Activated naive CD8-positive, alpha-beta T cell (primary cell): ENCODE results near the gene CCN5.
A peak's percentile ranks its signal among the peaks of the same experiment; 100 is the strongest.

Source experiments
- H3K27ac Mint-ChIP-seq: one replicate; pipeline ENCODE4 v1.8.0; 2021; ENCODE audit warnings: mixed read lengths
- H3K27me3 Mint-ChIP-seq: one replicate; pipeline ENCODE4 v1.8.0; 2021; ENCODE audit warnings: mixed read lengths
- H3K36me3 Mint-ChIP-seq: one replicate; pipeline ENCODE4 v1.8.0; 2021; ENCODE audit warnings: mixed read lengths
- H3K4me1 Mint-ChIP-seq: one replicate; pipeline ENCODE4 v1.8.0; 2021; ENCODE audit warnings: low read depth, mixed read lengths
- H3K4me3 Mint-ChIP-seq: one replicate; pipeline ENCODE4 v1.8.0; 2021; ENCODE audit warnings: mild to moderate bottlenecking, mixed read lengths
- H3K9me3 Mint-ChIP-seq: one replicate; pipeline ENCODE4 v1.8.0; 2021; ENCODE audit warnings: low read depth, mixed read lengths

CCN5 gene

DNA sequence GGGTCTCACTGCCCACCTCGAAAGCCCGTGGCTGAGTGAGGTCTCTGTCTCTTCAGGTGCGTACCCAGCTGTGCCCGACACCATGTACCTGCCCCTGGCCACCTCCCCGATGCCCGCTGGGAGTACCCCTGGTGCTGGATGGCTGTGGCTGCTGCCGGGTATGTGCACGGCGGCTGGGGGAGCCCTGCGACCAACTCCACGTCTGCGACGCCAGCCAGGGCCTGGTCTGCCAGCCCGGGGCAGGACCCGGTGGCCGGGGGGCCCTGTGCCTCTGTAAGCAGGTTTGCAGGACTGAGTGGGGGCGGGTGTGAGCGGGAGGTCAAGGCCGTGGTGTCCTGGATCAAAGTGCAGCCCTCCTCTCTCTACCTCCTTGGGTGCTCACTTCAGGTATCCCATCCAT, 4.7 kb downstream of the CCN5 start:
- H3K4me1 Mint-ChIP-seq, result no peaks in the 10 kb centered on the region
- H3K4me3 Mint-ChIP-seq, result no peak overlapping the region
- no peak overlapping the region for H3K27ac Mint-ChIP-seq
- no peaks in the 10 kb centered on the region for H3K9me3 Mint-ChIP-seq
- no peaks in the 10 kb centered on the region for H3K36me3 Mint-ChIP-seq
- H3K27me3 Mint-ChIP-seq, result no peaks in the 10 kb centered on the region

DNA sequence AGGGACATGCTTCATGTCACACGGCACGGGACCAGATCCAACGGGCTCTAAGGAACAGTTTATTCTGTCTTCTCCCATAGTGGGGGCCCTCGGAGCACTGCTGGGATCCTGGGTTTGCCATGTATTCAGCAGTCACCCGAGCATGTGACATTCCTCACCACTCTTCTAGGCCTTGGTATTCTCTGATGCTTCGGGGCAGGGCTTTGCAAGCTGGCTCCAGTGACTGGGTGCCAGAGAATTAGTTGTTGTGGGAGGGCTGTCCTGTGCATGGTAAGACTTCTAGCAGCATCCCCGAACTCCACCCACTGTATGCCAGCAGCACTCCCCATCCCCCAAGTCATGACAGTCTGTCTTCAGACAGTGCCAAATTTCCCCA, 5.4 kb downstream of the CCN5 start:
- H3K27me3 Mint-ChIP-seq, result no peaks in the 10 kb centered on the region
- no peaks in the 10 kb centered on the region for H3K4me1 Mint-ChIP-seq
- H3K36me3 Mint-ChIP-seq, result no peaks in the 10 kb centered on the region
- H3K4me3 Mint-ChIP-seq, result no peak overlapping the region
- no peaks in the 10 kb centered on the region for H3K9me3 Mint-ChIP-seq
- H3K27ac Mint-ChIP-seq, result no peak overlapping the region

DNA sequence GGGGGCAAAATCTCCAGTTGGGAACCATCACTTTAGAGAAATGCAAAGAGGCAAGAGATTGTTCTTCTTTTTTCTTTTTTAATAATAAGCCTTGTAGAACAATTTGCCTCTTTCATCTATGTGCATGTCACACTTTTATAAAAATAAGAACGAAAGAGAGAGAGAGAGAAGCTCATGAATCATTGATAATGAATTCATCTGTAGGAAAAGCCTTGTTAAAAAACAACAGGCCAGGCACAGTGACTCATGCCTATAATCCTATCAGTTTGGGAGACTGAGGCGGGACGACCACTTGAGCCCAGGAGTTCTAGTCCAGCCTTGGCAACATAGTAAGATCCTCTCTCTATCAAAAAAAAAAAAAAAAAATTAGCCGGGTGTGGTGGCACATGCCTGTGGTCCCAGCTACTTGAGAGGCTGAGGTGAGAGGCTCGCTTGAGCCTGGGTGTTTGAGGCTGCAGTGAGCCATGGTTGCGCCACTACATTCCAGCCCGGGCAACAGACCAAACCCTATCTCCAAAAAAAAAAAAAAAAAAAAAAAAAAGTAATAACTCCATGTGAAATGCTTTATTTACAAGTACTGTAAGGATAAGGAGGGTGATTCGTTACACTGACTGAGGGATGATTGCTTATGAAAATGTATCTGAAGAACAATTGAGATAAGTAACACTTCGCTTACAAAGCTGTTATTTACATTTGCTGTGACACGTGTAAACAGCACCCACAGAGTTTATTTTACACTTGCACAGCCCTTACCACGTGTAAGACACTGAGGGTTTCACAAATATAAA, 6.0 kb downstream of the CCN5 start:
- Mint-ChIP-seq H3K27me3 (no peaks in the 10 kb centered on the region), H3K36me3 (no peaks in the 10 kb centered on the region), H3K4me1 (no peaks in the 10 kb centered on the region), H3K27ac (no peak overlapping the region), H3K9me3 (no peaks in the 10 kb centered on the region), H3K4me3 (no peak overlapping the region)

DNA sequence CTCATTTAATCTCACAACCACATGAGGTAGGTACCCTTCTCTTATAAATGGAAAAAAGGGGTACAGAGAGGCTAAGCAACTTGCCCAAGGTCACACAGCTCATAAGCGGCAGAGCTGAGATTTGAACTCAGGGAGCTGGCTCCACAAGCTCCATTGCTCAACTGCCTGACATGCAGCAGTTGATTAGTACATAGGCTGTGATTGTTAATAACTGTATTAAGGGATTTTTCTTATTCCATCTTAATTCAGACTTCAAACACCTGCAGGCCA, 6.6 kb downstream of the CCN5 start:
- no peaks in the 10 kb centered on the region for H3K27me3 Mint-ChIP-seq
- H3K4me1 Mint-ChIP-seq, result no peaks in the 10 kb centered on the region
- no peak overlapping the region for H3K27ac Mint-ChIP-seq
- H3K9me3 Mint-ChIP-seq, result no peaks in the 10 kb centered on the region
- H3K36me3 Mint-ChIP-seq, result no peaks in the 10 kb centered on the region
- no peak overlapping the region for H3K4me3 Mint-ChIP-seq

DNA sequence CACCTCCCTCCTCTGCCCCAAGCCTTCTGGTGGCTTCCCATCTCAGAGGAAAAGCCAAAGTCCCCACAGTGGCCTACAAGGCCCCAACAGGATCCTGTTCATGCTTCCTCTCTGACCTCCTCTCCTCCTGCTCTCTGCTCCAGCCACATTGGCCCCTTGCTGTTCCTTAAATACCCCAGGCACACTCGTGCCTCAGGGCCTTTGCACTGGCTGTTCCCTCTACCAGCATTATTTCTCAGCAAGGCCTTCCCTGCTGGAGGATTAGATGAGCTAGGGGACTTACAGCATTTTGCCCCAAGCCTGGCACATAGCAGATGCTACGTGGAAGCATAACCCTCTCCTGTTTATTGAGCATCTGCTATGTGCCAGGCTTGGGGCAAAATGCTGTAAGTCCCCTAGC, 7.8 kb downstream of the CCN5 start:
- no peaks in the 10 kb centered on the region for H3K9me3 Mint-ChIP-seq
- no peaks in the 10 kb centered on the region for H3K4me1 Mint-ChIP-seq
- no peaks in the 10 kb centered on the region for H3K36me3 Mint-ChIP-seq
- peak overlapping the region; percentile 11 for H3K27ac Mint-ChIP-seq
- no peak overlapping the region for H3K4me3 Mint-ChIP-seq
- no peaks in the 10 kb centered on the region for H3K27me3 Mint-ChIP-seq

DNA sequence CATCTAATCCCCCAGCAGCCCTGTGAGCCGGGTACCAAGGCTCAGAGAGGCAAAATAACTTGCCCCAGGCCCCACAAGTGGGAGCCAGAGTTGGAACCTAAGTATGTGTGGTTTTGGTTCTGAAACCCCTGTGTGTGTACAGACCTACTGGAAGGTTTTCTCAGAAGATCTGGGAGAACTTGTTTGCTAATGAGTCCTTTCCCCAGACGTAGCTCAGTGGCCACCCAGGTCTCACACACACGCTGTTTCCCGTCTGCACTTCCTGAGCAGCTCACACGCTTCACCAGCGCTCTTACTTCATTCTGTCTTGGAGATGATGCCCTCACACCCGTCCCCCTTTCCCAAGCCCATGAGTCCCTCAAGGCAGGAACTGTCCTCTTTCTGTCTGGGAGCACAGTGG, 8.2 kb downstream of the CCN5 start:
- Mint-ChIP-seq H3K27ac (no peak overlapping the region), H3K27me3 (no peaks in the 10 kb centered on the region), H3K4me3 (no peak overlapping the region), H3K4me1 (no peaks in the 10 kb centered on the region), H3K9me3 (no peaks in the 10 kb centered on the region), H3K36me3 (no peaks in the 10 kb centered on the region)

DNA sequence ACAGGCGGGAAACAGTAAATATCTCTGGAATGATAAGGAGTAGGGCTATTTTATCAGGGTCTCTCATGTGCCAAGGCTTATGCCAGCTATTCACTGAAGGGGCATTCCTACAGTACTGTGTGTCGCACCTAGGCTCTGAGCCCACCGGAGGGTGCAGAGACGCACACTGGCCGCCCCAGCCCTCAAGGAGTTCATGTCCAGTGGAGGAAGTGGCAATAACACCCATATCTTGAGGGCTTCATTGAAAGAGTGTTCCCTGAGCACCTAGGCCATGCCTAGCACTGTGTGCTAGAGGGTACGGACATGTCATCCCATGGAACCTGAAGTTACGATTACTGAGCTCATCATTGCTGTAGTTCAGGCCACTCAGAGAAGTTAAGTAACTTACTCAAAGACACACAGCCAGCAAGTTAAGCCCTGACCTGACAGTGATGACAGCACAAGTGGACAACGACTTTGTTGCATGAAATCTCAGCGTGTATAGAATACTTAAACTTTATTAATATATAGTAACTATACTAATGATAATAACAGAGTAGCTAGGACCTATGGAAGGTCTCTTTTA, 8.7 kb downstream of the CCN5 start:
- H3K27me3 Mint-ChIP-seq, result no peaks in the 10 kb centered on the region
- H3K36me3 Mint-ChIP-seq, result no peaks in the 10 kb centered on the region
- no peak overlapping the region for H3K27ac Mint-ChIP-seq
- H3K9me3 Mint-ChIP-seq, result no peaks in the 10 kb centered on the region
- H3K4me1 Mint-ChIP-seq, result no peaks in the 10 kb centered on the region
- H3K4me3 Mint-ChIP-seq, result no peak overlapping the region

DNA sequence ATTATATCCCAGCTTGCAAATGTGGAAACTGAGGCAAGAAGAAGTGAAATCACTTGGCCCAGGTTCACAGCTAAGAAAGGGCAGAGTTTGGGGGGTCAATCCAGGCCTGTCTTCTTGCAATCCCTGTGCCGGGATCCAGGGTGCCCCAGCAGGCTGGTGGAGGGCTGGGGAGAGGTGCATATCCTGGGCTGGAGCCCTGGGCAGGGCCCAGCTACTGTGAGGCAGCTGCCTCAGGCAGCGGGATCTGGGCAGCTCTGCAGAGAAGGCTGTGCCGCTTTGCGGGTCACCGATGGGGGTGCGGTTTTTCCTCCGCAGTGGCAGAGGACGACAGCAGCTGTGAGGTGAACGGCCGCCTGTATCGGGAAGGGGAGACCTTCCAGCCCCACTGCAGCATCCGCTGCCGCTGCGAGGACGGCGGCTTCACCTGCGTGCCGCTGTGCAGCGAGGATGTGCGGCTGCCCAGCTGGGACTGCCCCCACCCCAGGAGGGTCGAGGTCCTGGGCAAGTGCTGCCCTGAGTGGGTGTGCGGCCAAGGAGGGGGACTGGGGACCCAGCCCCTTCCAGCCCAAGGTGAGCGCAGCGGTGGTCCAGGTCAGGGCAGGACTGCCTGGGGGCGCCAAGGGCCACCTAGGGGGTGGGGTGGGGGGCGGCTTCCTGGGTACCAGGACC, 9.4 kb downstream of the CCN5 start:
- Mint-ChIP-seq H3K27me3 (no peaks in the 10 kb centered on the region), H3K36me3 (no peaks in the 10 kb centered on the region), H3K9me3 (no peaks in the 10 kb centered on the region), H3K4me3 (no peak overlapping the region), H3K4me1 (no peaks in the 10 kb centered on the region), H3K27ac (no peak overlapping the region)

DNA sequence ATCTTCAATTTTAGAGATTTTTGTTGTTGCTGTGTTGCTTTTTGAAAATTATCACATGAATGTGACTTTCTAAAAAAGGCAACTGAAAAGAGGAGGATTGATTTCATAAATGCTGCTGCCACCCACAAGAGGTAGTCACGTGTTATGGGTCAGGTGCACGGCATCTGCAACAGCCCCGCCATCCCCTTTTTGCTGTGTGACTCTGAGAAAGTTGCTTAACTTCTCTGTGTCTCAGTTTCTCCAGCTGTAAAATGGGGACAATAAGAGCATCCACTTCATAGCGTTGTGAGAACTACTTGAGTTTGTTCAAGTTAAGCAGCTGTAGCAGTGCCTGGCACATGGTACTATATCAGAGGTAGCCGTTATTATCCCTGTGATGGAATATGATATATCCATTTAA, 10.7 kb downstream of the CCN5 start:
- no peaks in the 10 kb centered on the region for H3K9me3 Mint-ChIP-seq
- no peaks in the 10 kb centered on the region for H3K27me3 Mint-ChIP-seq
- H3K27ac Mint-ChIP-seq, result no peak overlapping the region
- H3K4me3 Mint-ChIP-seq, result no peak overlapping the region
- H3K4me1 Mint-ChIP-seq, result no peaks in the 10 kb centered on the region
- no peaks in the 10 kb centered on the region for H3K36me3 Mint-ChIP-seq

DNA sequence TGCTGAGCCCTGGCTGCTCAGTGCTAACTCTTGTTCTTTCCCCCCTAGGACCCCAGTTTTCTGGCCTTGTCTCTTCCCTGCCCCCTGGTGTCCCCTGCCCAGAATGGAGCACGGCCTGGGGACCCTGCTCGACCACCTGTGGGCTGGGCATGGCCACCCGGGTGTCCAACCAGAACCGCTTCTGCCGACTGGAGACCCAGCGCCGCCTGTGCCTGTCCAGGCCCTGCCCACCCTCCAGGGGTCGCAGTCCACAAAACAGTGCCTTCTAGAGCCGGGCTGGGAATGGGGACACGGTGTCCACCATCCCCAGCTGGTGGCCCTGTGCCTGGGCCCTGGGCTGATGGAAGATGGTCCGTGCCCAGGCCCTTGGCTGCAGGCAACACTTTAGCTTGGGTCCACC, 11.9 kb downstream of the CCN5 start:
- no peak overlapping the region for H3K4me3 Mint-ChIP-seq
- H3K36me3 Mint-ChIP-seq, result no peaks in the 10 kb centered on the region
- no peaks in the 10 kb centered on the region for H3K27me3 Mint-ChIP-seq
- H3K9me3 Mint-ChIP-seq, result no peaks in the 10 kb centered on the region
- H3K27ac Mint-ChIP-seq, result no peak overlapping the region
- peaks cover under 1% of the 10 kb centered on the region for H3K4me1 Mint-ChIP-seq

DNA sequence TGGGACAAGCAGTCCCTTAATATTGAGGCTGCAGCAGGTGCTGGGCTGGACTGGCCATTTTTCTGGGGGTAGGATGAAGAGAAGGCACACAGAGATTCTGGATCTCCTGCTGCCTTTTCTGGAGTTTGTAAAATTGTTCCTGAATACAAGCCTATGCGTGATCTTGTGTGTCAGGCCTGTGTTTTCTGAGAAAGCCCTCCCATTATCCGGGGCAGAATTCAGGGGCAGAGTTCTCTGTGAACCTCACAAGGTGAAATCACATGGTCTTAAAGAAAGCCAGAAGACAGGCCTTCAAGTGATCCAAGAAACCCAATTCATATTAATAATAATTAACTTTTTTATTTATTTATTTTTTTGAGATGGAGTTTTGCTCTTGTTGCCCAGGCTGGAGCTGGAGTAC, 12.5 kb downstream of the CCN5 start:
- H3K9me3 Mint-ChIP-seq, result no peaks in the 10 kb centered on the region
- no peak overlapping the region for H3K4me3 Mint-ChIP-seq
- no peak overlapping the region for H3K27ac Mint-ChIP-seq
- H3K4me1 Mint-ChIP-seq, result peaks cover 6% of the 10 kb centered on the region
- no peaks in the 10 kb centered on the region for H3K27me3 Mint-ChIP-seq
- no peaks in the 10 kb centered on the region for H3K36me3 Mint-ChIP-seq

DNA sequence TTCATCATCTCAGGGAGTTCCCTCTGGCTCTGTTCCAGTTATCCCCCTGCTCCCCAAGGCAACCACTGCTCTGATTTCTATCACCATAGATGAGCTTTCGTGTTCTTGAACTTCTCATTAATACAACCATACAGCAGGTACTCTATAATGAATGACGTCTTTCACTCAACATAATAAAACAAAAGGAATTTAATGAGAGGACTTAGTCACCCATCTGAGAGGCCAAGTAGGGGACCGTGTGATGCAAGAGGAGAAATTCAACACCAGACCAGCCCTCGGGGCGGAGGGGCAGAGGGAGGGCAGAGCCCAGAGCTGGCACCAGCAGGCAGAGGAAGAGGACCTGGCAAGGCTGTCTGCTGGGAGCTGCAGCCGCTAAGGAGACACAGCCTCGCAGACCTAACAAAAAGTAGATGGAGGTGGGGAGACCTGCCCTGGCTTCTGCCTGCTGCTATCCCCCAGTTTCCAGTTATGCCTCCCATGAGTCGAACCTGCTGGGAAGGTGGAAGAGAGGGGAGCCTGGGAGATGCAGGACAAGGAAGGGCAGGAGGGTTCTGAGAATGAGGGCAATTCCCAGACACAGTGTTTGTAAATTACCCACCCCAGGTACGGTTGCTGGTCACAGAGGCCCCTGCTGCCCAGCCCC, 13.8 kb downstream of the CCN5 start:
- H3K27me3 Mint-ChIP-seq, result no peaks in the 10 kb centered on the region
- no peaks in the 10 kb centered on the region for H3K9me3 Mint-ChIP-seq
- no peak overlapping the region for H3K4me3 Mint-ChIP-seq
- H3K4me1 Mint-ChIP-seq, result peaks cover 9% of the 10 kb centered on the region
- H3K36me3 Mint-ChIP-seq, result no peaks in the 10 kb centered on the region
- H3K27ac Mint-ChIP-seq, result no peak overlapping the region

DNA sequence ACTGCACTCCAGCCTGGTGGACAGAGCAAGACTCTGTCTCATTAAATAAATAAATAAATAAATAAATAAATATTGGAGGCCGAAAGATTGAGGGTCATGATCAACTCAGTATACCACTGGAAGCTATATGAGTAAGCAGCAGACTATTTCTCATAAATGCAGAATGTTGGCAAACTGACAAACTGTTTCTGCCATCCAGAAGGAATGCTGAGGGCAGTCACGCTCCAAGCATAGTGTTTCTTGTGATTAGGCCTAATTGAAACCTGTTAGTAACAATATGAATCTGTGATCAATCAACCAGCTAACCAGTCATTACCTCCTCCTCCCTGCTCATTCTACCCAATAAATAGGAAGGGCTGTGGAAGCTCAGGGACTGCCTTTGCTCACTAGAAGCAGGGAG, 15.3 kb downstream of the CCN5 start:
- no peaks in the 10 kb centered on the region for H3K27me3 Mint-ChIP-seq
- no peaks in the 10 kb centered on the region for H3K36me3 Mint-ChIP-seq
- H3K9me3 Mint-ChIP-seq, result no peaks in the 10 kb centered on the region
- H3K27ac Mint-ChIP-seq, result no peak overlapping the region
- no peak overlapping the region for H3K4me3 Mint-ChIP-seq
- peaks cover 9% of the 10 kb centered on the region for H3K4me1 Mint-ChIP-seq

DNA sequence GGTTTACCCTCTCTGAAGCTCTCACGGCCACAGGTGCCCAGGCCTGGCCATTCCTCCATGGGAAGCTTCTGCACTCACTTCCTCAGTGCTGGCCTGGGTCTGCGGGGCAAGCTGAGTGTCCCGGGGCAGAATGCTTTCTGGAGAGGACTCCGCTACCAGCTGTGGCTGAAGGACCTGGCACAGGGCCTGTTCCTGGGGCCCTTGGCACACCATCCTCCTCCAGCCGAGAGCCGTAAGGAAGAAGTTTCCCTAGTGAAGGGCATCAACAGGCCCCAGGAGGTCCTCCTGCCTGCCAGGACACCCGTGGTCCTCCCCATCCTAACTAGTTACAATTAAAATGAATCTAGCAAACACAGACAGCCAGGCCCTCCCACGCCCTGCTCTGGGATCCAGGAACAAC, 16.5 kb downstream of the CCN5 start:
- H3K27me3 Mint-ChIP-seq, result no peaks in the 10 kb centered on the region
- H3K9me3 Mint-ChIP-seq, result no peaks in the 10 kb centered on the region
- no peaks in the 10 kb centered on the region for H3K36me3 Mint-ChIP-seq
- no peak overlapping the region for H3K27ac Mint-ChIP-seq
- peaks cover 15% of the 10 kb centered on the region for H3K4me1 Mint-ChIP-seq
- H3K4me3 Mint-ChIP-seq, result no peak overlapping the region

DNA sequence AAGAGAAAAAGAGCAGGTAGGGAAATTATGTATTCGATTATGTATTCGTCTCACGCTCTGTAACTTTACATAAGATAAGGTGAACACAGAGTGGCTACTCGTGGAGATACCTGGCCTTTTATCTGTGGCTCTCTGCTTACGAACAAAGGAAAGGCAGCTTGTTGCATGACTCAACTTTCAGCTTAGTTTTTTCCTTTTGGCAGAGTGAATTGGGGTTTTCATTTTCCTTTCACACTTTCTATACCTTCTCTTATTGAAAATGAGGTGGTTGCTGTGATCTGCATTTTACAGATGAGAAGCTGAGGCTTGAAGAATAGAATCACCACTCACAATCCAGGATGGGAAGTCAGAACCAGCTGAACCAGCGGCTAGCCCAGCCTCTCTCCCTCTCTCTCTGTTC, 17.2 kb downstream of the CCN5 start:
- no peaks in the 10 kb centered on the region for H3K27me3 Mint-ChIP-seq
- no peak overlapping the region for H3K4me3 Mint-ChIP-seq
- H3K27ac Mint-ChIP-seq, result no peak overlapping the region
- H3K4me1 Mint-ChIP-seq, result peaks cover 18% of the 10 kb centered on the region
- H3K9me3 Mint-ChIP-seq, result no peaks in the 10 kb centered on the region
- no peaks in the 10 kb centered on the region for H3K36me3 Mint-ChIP-seq
